Lower lobe of right lung (tissue), 2 donors: ENCODE data around the gene POU4F1. TPM values are rescaled to one million over a fixed set of nuclear protein-coding genes. Genes with fewer than 3 reads are reported as not detected.
A peak's percentile ranks its signal among the peaks of the same experiment; 100 is the strongest.

ENCODE experiments used
- ATAC-seq, 2 donors: fragments of 200-7000 bp; cut with Tn5 transposase; one replicate each; pipeline ENCODE4 v1.9.1; 2020 to 2022; ENCODE audit warnings: mild to moderate bottlenecking in 2 of 2, moderate library complexity in 2 of 2
- DNase-seq: peaks from one replicate; pipeline ENCODE4 v3.0.0-alpha.2; 2020
- H3K27ac ChIP-seq: fragments of 200-600 bp; one replicate; pipeline ENCODE4 v1.8.0; 2022
- H3K27me3 ChIP-seq: fragments of 200-600 bp; one replicate; pipeline ENCODE4 v1.8.0; 2022; ENCODE audit warnings: low read depth
- H3K36me3 ChIP-seq: fragments of 200-600 bp; one replicate; pipeline ENCODE4 v1.8.0; 2022; ENCODE audit warnings: mild to moderate bottlenecking
- H3K4me1 ChIP-seq: fragments of 200-600 bp; one replicate; pipeline ENCODE4 v1.8.0; 2022
- H3K4me3 ChIP-seq: fragments of 200-600 bp; one replicate; pipeline ENCODE4 v1.8.0; 2022; ENCODE audit warnings: mild to moderate bottlenecking
- H3K9me3 ChIP-seq: fragments of 200-600 bp; one replicate; pipeline ENCODE4 v1.8.0; 2022
- intact Hi-C: fragments of 100-400 bp; cut with DNase I; formaldehyde crosslinking; loops from one replicate; pipeline ENCODE4 v1.11.0; 2022
- total RNA-seq: library from RNA; stranded (reverse); fragmentation: NEBNext Ultra II Directional; extraction: Animal tissue kit (Norgen Biotek cat#: 25700); gene quantifications from one replicate; pipeline ENCODE4 v1.2.1, GENCODE V29; 2021
- TF ChIP-seq, protein P1 (sequence below): fragments of 200-600 bp; IDR thresholded peaks from one replicate; pipeline ENCODE4 v1.8.0; 2022; ENCODE audit warnings: antibody characterized with exemption, mild to moderate bottlenecking
- donor health status: DM: no; HTN: yes; CAD: no; lungs with severe emphysema.

Gene POU4F1
- total RNA-seq, 1 donor from 2014 or later: not detected

DNA sequence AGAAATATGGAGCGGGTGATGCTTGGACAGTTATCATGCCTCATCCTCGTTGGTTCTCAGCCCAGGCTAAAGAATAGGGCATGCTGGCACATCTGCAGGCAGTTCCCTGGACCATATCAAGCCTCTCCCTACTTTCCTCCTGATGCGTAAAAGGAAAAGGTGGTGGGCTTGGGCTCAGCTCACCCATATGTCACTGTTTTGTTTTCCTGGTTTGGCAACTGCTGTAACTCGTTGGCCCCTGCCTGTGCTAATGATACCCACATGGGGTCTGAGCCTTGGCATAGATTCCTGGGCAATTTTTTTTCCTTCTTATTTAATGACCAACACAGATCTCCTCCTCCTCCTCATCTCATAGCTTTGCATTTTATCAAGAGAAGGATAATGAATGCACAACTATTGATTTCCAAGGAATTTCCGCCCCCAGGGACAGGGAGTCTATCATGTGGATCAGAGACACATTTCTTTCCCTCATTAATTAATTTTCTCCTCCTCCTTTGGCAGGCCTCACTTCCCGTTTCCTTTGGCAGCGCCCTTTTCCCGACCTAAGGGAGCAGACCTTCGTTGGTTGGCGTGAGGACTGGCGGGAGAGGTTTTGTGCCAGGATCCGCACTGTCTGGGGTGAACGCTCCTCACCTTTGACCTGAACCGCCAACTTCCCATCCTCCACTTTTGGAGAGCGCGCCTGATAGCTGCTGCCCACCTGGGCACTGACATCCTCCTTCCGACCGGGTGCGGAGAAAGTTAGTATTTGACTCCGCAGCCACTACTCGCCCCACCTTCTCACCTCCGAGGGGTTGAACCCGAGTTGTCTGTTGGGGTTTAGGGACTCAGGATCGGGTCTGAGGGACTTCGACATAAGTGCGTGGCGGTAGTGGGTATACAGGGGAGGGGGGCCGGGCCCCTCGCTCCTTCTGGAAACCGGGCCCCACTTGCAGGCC is 3.4 kb upstream of the POU4F1 start:
- Histone ChIP-seq H3K4me1 (peaks cover 37% of the 10 kb centered on the region), H3K4me3 (peak overlapping the region; percentile 14)
- TF ChIP-seq, protein P1, sequence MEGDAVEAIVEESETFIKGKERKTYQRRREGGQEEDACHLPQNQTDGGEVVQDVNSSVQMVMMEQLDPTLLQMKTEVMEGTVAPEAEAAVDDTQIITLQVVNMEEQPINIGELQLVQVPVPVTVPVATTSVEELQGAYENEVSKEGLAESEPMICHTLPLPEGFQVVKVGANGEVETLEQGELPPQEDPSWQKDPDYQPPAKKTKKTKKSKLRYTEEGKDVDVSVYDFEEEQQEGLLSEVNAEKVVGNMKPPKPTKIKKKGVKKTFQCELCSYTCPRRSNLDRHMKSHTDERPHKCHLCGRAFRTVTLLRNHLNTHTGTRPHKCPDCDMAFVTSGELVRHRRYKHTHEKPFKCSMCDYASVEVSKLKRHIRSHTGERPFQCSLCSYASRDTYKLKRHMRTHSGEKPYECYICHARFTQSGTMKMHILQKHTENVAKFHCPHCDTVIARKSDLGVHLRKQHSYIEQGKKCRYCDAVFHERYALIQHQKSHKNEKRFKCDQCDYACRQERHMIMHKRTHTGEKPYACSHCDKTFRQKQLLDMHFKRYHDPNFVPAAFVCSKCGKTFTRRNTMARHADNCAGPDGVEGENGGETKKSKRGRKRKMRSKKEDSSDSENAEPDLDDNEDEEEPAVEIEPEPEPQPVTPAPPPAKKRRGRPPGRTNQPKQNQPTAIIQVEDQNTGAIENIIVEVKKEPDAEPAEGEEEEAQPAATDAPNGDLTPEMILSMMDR: no peak

DNA sequence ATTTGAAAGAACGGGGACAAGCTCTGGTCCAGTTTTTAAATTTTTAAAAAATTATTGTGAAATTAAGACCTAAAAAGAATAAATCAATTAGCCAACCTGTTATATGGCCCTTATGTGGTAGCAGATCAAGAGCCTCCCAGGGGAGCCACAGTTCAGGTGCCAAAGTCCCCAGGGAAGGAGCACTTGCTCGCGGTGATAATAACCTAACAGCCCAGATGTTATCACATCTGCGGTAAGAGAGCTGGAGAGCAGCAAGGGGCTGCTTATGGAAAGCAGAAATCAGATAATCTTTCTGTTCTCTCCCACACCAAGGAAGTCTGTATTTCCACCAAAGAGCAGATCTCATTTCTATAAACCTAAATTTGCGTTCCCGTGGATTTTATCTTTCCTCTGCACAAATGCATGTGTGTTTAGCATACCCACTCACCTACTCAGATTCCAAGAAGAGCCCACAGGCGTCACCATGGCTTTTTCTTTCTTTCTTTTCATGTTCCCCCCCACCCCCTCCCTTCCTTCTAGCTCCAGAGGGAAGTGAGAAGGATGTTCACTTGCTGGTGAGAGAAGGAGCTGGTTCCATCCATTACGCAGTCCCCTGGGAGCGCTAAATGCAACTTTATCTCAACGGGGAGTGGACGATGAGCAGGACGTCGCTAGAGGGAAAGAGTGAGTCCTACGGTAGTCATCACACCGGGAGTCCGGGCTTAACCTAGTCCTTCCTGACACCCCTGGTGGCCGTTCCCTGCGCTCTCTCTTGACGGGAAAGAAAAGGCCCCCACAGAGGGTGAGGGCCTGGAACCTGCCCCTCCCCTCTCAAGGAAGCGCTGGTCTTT is 1.6 kb upstream of the POU4F1 start:
- Histone ChIP-seq H3K4me3 (no peak overlapping the region), H3K4me1 (peaks cover 43% of the 10 kb centered on the region), H3K27me3 (peaks cover 93% of the 10 kb centered on the region), H3K9me3 (no peaks in the 10 kb centered on the region), H3K36me3 (no peaks in the 10 kb centered on the region), H3K27ac (no peak overlapping the region)
- ATAC-seq (no peak), DNase-seq (no peak)
- TF ChIP-seq, protein P1: no peak
- intact Hi-C loops: no loop called here

More for the DNA sequence above, 3.4 kb upstream of the POU4F1 start:
- H3K9me3 ChIP-seq: no peaks in the 10 kb centered on the region
- ATAC-seq (no peak), DNase-seq (no peak)
- intact Hi-C loops: no loop called here
- no peaks in the 10 kb centered on the region for H3K36me3 ChIP-seq
- peaks cover 80% of the 10 kb centered on the region for H3K27me3 ChIP-seq
- no peak overlapping the region for H3K27ac ChIP-seq

DNA sequence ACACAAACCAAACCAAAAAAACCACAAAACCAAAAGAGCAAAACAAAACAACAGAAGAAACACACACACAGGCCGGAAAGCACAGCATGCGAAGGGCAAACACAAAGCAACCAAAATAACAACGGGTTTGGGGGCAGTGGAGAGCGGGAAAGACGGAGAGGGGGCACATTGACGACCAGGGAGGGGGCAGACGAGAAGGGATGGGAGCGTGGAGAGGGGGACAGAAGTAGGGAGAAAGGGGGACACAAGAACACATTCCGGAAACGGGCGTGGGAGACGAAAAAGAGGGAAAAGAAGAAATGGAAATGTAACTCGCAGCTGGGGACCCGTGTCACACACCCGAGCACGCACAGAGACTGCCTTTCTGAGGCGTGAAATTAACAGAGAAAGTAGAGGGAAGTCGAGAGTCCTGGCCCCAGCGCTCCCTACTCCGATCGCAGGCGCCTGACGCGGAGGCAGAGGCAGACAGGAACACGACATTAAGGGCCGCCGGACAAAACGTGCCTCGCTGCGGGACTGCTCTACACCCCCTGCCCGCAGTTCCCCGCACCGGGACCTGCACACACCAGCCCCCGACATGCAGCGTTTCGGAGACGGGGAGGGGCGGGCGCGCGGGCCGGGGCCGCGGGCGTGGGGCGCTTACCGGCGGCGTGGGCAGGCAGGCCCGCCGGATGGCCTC is 652 bp downstream of the POU4F1 start:
- H3K36me3 ChIP-seq: no peaks in the 10 kb centered on the region
- intact Hi-C loops: no loop called here
- DNase-seq: no peak
- no peaks in the 10 kb centered on the region for H3K9me3 ChIP-seq
- ATAC-seq: peak in 1 of 2 donors; percentile 13
- peak overlapping the region; percentile 43 for H3K4me3 ChIP-seq
- no peak overlapping the region for H3K27ac ChIP-seq
- peaks cover 93% of the 10 kb centered on the region for H3K27me3 ChIP-seq
- H3K4me1 ChIP-seq: peaks cover 28% of the 10 kb centered on the region
- TF ChIP-seq, protein P1: no peak

DNA sequence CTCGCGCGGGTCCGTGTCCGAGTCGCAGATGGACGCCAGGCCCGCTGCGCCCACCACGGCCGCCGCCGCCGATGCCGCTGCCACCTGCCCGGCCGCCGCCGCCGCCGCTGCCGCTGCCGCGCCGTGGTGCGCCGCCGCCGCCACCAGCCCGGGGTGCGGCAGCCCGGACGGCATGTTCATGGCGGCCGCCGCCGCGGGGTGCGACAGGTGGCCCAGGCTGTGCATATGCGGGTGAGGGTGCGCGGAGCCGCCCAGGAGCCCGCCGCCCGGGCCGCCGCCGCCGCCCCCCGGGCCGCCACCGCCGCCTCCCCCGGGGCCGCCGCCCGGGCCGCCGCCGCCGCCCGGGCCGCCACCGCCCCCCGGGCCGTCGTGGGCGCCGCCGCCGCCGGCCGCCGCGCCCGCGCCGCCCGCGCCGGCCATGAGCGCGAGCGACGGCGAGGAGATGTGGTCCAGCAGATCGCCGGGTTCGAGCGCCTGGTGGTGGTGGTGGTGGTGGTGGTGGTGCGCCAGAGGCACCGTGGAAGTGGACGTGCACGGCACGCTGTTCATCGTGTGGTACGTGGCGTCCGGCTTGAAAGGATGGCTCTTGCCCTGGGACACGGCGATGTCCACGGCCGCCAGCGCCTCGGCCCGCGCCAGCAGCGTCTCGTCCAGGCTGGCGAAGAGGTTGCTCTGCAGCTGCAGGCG is 1.3 kb downstream of the POU4F1 start:
- no peaks in the 10 kb centered on the region for H3K36me3 ChIP-seq
- DNase-seq: no peak
- H3K4me1 ChIP-seq: peaks cover 21% of the 10 kb centered on the region
- no peak for ATAC-seq
- peak overlapping the region; percentile 40 for H3K4me3 ChIP-seq
- no peaks in the 10 kb centered on the region for H3K9me3 ChIP-seq
- intact Hi-C loops: no loop called here
- peaks cover 93% of the 10 kb centered on the region for H3K27me3 ChIP-seq
- TF ChIP-seq, protein P1: no peak
- H3K27ac ChIP-seq: no peak overlapping the region
